IPS-NIHi7 (cell line): Measurements from ENCODE around the gene NFXL1.

Experiments used
- DNase-seq: peaks from one replicate; pipeline ENCODE4 v3.0.0; 2012; ENCODE audit warnings: mixed read lengths; ENCODE audit errors: extremely low spot score

Gene NFXL1

GRCh38 chr4:47831026-47831679, 83.2 kb downstream of the NFXL1 start:
- DNase-seq, result no peak

GRCh38 chr4:47830265-47831025, 83.9 kb downstream of the NFXL1 start:
- DNase-seq, result no peak

DNA sequence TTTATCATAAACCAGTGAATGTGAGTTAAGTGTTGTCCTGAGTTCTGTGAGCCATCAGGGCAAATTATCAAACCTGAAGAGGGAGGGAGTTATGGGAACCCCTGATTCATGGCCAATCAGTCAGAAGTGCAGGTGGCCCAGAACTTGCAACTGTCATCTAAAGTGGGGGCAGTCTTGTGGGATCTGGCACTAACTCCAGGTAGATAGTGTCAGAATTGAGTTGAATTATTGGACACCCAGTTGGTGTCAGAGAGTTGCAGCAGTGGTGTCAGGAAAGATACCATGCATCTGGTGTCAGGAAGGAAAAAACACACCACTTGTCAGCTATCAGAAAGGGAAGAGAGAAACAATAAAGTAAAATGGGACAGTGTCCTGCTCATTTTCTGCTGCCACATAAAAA, 84.9 kb downstream of the NFXL1 start:
- DNase-seq, result no peak

- DNase-seq, result no peak
Measured at GRCh38 chr4:47827343-47828047, 86.9 kb downstream of the NFXL1 start.

DNA sequence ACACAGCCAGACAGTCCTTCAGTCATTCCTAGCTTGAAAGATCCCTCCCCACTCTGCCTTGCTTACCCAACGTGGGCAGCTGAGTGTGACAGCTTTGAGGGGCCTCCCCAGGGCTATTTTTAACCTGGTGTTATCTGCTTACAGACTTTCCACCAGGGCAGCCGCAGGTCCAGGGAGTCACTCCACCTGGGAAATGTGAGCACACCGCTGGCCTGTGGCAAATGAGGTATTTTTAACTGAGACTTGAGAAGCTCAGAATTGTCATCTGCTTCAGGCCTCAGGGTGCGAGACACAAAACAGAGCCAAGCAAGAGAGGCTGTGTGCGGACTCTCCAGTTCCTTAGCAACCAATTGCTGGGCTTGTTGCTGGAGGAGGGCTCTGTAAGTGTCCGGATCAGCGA, 89.5 kb downstream of the NFXL1 start:
- no peak for DNase-seq

DNA sequence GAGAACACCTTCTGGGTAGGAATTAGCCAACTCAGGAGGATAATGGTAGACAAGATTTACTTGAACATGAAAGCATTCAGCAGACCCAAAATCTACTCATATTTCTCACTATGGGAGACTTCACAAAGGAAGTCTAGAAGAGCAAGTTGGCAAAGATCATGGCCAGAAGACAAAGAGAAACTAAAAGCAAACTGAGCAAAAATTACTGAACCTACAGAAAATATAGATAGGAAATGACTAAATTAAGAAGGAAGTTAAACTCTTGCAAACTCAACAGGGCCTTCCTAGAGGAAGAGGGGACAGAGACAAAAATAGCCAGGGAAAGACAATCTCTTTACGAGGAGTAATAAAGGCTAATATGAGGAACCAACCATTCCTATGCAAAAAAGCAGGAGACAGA, 95.2 kb downstream of the NFXL1 start:
- DNase-seq, result no peak

DNA sequence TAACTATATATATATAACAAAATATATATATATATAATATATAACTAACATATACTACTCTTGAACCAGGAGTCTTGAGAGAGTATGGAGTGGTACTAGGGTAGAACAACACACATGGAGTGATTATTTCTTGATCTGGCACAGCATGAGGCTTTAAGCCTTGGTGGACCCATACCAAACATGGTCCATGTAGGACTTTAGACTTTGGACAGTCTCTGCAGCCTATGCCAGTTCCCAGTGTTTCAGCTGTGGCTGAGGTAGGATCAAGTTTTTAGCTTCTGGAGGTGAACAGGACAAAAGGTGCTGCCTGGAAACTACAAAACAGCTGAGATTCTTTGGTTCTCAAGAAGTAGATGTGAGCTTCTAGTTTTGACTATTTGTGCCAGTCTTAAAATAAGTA, 97.1 kb downstream of the NFXL1 start:
- no peak for DNase-seq

DNA sequence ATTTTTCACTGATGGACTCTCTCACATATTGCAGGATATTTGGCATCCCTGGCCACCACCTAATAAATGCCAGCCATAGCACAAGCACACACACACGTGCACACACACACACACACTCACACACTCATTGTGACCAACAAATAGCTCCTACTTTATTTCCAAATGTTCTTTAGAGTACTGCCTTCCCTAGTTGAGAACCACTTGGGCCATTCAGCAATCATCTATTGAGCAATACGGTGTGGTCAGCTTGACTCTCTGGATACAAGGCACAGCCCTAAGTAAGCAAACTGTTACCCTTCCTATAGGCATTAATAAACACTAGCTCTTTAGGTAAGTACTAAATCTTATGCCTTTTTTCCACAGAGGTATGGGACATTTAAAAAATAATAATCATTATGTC, 97.6 kb downstream of the NFXL1 start:
- no peak for DNase-seq

DNA sequence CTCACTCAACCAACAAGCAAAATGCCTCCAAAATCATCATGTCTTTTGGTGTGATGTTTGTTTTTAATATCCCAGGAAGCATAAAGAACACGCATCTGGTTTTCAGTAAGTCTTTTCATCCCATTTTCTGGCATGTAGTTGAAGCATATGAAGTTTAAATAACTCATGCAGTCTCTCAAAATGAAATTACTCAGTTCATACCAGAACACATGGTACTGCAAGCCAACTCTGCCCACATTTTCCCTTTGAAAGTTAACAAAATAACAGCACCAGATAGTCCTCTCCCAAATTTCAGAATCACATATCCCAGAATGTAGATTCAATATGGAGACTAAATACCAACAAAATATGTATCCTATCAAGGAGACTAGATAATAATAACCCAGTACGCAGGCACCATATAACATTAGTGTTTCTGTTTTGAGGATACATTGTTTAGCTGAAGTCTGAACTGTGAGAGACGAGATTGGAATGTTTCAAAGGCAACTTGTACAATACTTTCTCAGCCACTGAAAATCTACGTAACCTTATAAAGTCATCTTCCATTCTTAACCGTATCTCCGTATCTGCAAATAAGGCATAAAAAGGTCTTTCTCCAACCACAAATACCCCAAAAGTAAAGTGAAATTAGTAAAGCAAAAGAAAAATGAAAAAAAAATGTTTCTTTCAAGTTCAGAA, 99.6 kb downstream of the NFXL1 start:
- no peak for DNase-seq

GRCh38 chr4:47809654-47810203, 104.7 kb downstream of the NFXL1 start:
- DNase-seq, result no peak

DNA sequence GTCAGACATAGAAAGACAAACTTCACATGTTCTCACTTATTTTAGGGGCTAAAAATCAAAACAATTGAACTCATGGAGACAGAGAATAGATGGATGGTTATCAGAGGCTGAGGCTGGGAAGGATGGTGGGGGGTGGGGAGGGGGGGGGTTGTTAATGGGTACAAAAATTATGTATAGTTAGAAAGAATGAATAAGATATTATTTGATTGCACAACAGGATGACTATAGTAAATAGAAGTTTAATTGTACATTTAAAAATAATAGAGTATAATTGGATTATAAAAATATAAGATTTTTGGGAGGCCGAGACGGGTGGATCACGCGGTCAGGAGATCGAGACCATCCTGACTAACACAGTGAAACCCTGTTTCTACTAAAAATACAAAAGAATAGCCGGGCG, 109.8 kb downstream of the NFXL1 start:
- DNase-seq, result no peak

GRCh38 chr4:47801481-47802002, 112.8 kb downstream of the NFXL1 start:
- DNase-seq, result no peak

- no peak for DNase-seq
Measured at GRCh38 chr4:47798165-47798564, 116.2 kb downstream of the NFXL1 start.
